Prostate gland (tissue), 2 donors: ENCODE results near the gene CEP41. TPM values are rescaled to one million over a fixed set of nuclear protein-coding genes. Genes with fewer than 3 reads are reported as not detected.

Experiments used
- DNase-seq: peaks from one replicate; pipeline ENCODE4 v3.0.0-alpha.2; 2019; ENCODE audit warnings: low spot score
- H3K27ac ChIP-seq, 2 donors: fragments of 200-600 bp; sonication (generic); 2 replicates each; pipeline ENCODE4 v1.5.1; 2017 to 2019
- H3K27me3 ChIP-seq: fragments of 200-600 bp; sonication (generic); replicated peaks from 2 replicates; pipeline ENCODE4 v1.5.1; 2019; ENCODE audit not compliant: insufficient read depth
- H3K36me3 ChIP-seq, 2 donors: fragments of 200-600 bp; sonication (generic); 1 replicate in 1 of 2; 2 replicates in 1 of 2; pipeline versions ENCODE4 v1.5.1 to v1.8.1; 2017 to 2019
- H3K4me1 ChIP-seq: fragments of 200-600 bp; sonication (generic); replicated peaks from 2 replicates; pipeline ENCODE4 v1.5.1; 2019
- H3K4me3 ChIP-seq, 2 donors: fragments of 200-600 bp; sonication (generic); 2 replicates each; pipeline ENCODE4 v1.5.1; 2017 to 2019
- H3K9me3 ChIP-seq: fragments of 200-600 bp; sonication (generic); 2 replicates; pipeline ENCODE4 v1.5.1; 2017
- CTCF ChIP-seq, 4 experiments: fragments of 200-600 bp in 2 of 4; fragments of 450-650 bp in 2 of 4; sonication (generic) in 2 of 4; IDR thresholded peaks; 1 replicate in 3 of 4; 2 replicates in 1 of 4; pipeline ENCODE4 v1.5.1; 2016 to 2019; ENCODE audit warnings: antibody characterized with exemption in 4 of 4, mild to moderate bottlenecking in 2 of 4, moderate library complexity in 2 of 4
- POLR2A ChIP-seq: fragments of 450-650 bp; IDR thresholded peaks from one replicate; pipeline ENCODE4 v1.6.1; 2016; ENCODE audit warnings: antibody characterized with exemption, mild to moderate bottlenecking
- POLR2AphosphoS5 ChIP-seq: sonication (generic); formaldehyde crosslinking; IDR thresholded peaks from one replicate; pipeline ENCODE4 v1.6.1; 2017; ENCODE audit warnings: antibody characterized with exemption
- WGBS: methylation state at CpG from one replicate; pipeline ENCODE4 v1.1.5; 2018; 5-methylcytosine and 5-hydroxymethylcytosine counted together
- intact Hi-C: fragments of 100-400 bp; cut with DNase I; formaldehyde crosslinking; loops from one replicate; pipeline ENCODE4 v1.14.2; 2022
- total RNA-seq, 2 donors: library from RNA; depleted of rRNA; stranded (reverse); fragments of >200 nt; gene quantifications; one replicate each; pipeline ENCODE4 v1.1.0, GENCODE V29; 2016

Gene CEP41
- total RNA-seq, 2 donors from 2014 or later = 6.6 to 16.2 TPM

GRCh38 chr7:130435311-130435854, 5.4 kb downstream of the CEP41 start:
- Histone ChIP-seq H3K9me3 (no peaks in the 10 kb centered on the region), H3K27ac (no peak overlapping the region), H3K27me3 (no peaks in the 10 kb centered on the region), H3K36me3 (no peaks in the 10 kb centered on the region), H3K4me1 (no peaks in the 10 kb centered on the region), H3K4me3 (no peak overlapping the region)
- intact Hi-C loops = no loop called here
- no peak for TF ChIP-seq POLR2AphosphoS5
- TF ChIP-seq CTCF (IDR thresholded peaks at IDR 0.05) = no peak
- TF ChIP-seq POLR2A = no peak
- WGBS = 40% methylated on average over 2 of the region's 2 CpGs
- no peak for DNase-seq

GRCh38 chr7:130433301-130433700, 7.5 kb downstream of the CEP41 start:
- intact Hi-C loops = no loop called here
- Histone ChIP-seq H3K27me3 (no peaks in the 10 kb centered on the region), H3K9me3 (no peaks in the 10 kb centered on the region), H3K27ac (no peak overlapping the region), H3K36me3 (no peaks in the 10 kb centered on the region), H3K4me1 (no peaks in the 10 kb centered on the region), H3K4me3 (no peak overlapping the region)
- no peak for DNase-seq
- WGBS = 87% methylated on average over 1 of the region's 1 CpG
- no peak for TF ChIP-seq CTCF (IDR thresholded peaks at IDR 0.05)
- no peak for TF ChIP-seq POLR2A
- no peak for TF ChIP-seq POLR2AphosphoS5

- H3K9me3 ChIP-seq = no peaks in the 10 kb centered on the region
- no peak overlapping the region for H3K27ac ChIP-seq
- H3K4me3 ChIP-seq = no peak overlapping the region
- no peaks in the 10 kb centered on the region for H3K36me3 ChIP-seq
- DNase-seq = no peak
- no peaks in the 10 kb centered on the region for H3K4me1 ChIP-seq
- no peaks in the 10 kb centered on the region for H3K27me3 ChIP-seq
- intact Hi-C loops = no loop called here
- TF ChIP-seq CTCF (IDR thresholded peaks at IDR 0.05) = no peak
- TF ChIP-seq POLR2AphosphoS5 = no peak
- no peak for TF ChIP-seq POLR2A
- WGBS = 90% methylated on average over 3 of the region's 3 CpGs
Measured at GRCh38 chr7:130432886-130433285, 7.9 kb downstream of the CEP41 start.

GRCh38 chr7:130430841-130431666, 9.8 kb downstream of the CEP41 start:
- intact Hi-C loops = no loop called here
- Histone ChIP-seq H3K4me3 (no peak overlapping the region), H3K27ac (no peak overlapping the region)

More at GRCh38 chr7:130430841-130431666, 9.8 kb downstream of the CEP41 start:
- Histone ChIP-seq H3K36me3 (no peaks in the 10 kb centered on the region), H3K9me3 (no peaks in the 10 kb centered on the region), H3K4me1 (no peaks in the 10 kb centered on the region), H3K27me3 (no peaks in the 10 kb centered on the region)
- TF ChIP-seq POLR2A = no peak
- no peak for TF ChIP-seq CTCF (IDR thresholded peaks at IDR 0.05)
- TF ChIP-seq POLR2AphosphoS5 = no peak
- WGBS = 28% methylated on average over 5 of the region's 5 CpGs
- no peak for DNase-seq
